Rectal smooth muscle tissue (tissue), 1 donor: Measurements from ENCODE around the gene DCLRE1A.

Experiments
- H3K27ac ChIP-seq: one replicate; pipeline ENCODE4 v1.7.0; 2013; ENCODE audit warnings: low read depth, low read length, inconsistent platforms
- H3K27me3 ChIP-seq: one replicate; pipeline ENCODE4 v1.7.0; 2013; ENCODE audit warnings: low read length; ENCODE audit not compliant: control insufficient read depth, insufficient read depth
- H3K36me3 ChIP-seq: one replicate; pipeline ENCODE4 v1.7.0; 2013; ENCODE audit warnings: low read length; ENCODE audit not compliant: control insufficient read depth, insufficient read depth
- H3K4me1 ChIP-seq: one replicate; pipeline ENCODE4 v1.7.0; 2013; ENCODE audit warnings: low read length; ENCODE audit not compliant: control insufficient read depth, insufficient read depth
- H3K4me3 ChIP-seq: one replicate; pipeline ENCODE4 v1.7.0; 2013; ENCODE audit warnings: low read length
- H3K9ac ChIP-seq: one replicate; pipeline ENCODE4 v1.7.0; 2013; ENCODE audit warnings: low read length

Gene DCLRE1A

DNA sequence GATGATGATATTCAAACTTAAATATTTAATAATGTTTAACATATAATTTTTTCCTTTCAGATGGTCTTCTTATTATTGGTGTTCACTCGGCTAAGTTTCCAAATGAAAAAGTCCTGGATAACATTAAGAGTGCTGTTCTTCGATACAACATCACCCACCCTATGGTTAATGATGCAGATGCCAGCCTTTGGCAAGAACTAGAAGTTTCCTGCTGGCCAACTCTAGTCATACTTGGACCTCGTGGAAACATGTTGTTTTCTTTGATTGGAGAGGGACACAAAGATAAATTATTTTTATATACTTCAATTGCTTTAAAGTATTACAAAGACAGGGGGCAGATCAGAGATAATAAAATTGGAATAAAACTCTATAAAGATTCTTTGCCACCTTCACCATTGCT, 22.6 kb upstream of the DCLRE1A start:
- H3K27me3 ChIP-seq = no peaks in the 10 kb centered on the region
- H3K4me1 ChIP-seq = no peaks in the 10 kb centered on the region
- no peak overlapping the region for H3K4me3 ChIP-seq
- no peak overlapping the region for H3K27ac ChIP-seq
- no peak overlapping the region for H3K9ac ChIP-seq
- no peaks in the 10 kb centered on the region for H3K36me3 ChIP-seq

DNA sequence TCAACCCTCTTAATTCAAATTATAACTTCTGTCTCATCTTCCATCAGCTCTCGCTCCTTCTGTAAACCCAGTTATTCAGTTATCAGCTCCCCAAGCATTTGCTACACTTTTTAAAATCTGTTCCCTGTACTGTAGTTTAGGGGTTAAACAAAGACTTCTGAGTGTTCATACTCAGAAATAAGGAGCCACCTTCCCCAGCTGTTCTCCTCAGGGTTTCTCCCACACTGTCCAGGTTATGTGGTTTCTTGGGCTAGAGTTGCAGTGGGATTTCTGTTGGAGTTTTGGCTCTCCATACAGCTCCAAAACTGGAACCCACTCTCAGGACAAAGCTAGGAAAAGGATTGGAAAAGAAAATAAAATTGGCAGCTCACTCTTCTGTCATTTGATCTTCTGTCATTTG, 21.3 kb upstream of the DCLRE1A start:
- H3K36me3 ChIP-seq = no peaks in the 10 kb centered on the region
- no peak overlapping the region for H3K9ac ChIP-seq
- no peaks in the 10 kb centered on the region for H3K4me1 ChIP-seq
- H3K27me3 ChIP-seq = no peaks in the 10 kb centered on the region
- H3K4me3 ChIP-seq = no peak overlapping the region
- no peak overlapping the region for H3K27ac ChIP-seq

GRCh38 chr10:113872139-113873030, 18.5 kb upstream of the DCLRE1A start:
- Histone ChIP-seq H3K27me3 (no peaks in the 10 kb centered on the region), H3K9ac (no peak overlapping the region), H3K4me3 (no peak overlapping the region), H3K36me3 (no peaks in the 10 kb centered on the region), H3K4me1 (no peaks in the 10 kb centered on the region), H3K27ac (no peak overlapping the region)

DNA sequence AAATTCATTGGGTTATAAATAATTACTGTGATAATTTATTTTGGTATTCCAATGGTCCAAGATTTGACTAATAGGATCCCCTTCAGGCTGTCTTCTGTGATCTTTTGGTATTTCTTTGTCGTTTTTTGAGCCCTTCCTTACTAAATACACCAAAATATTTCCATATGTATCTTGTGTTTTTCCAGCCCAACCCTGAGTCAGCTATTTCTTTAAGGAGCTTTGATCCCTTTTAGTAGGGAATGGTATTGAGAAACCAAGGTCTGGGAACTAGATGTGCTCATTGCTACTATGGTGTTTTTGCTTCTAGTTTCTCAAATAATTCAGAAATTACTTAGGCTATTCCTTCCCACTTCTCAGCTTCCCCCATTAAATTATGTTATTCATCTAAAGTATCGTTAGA, 15.9 kb upstream of the DCLRE1A start:
- no peaks in the 10 kb centered on the region for H3K36me3 ChIP-seq
- H3K27me3 ChIP-seq = no peaks in the 10 kb centered on the region
- peaks cover 2% of the 10 kb centered on the region for H3K4me1 ChIP-seq
- H3K27ac ChIP-seq = no peak overlapping the region
- H3K4me3 ChIP-seq = no peak overlapping the region
- no peak overlapping the region for H3K9ac ChIP-seq

DNA sequence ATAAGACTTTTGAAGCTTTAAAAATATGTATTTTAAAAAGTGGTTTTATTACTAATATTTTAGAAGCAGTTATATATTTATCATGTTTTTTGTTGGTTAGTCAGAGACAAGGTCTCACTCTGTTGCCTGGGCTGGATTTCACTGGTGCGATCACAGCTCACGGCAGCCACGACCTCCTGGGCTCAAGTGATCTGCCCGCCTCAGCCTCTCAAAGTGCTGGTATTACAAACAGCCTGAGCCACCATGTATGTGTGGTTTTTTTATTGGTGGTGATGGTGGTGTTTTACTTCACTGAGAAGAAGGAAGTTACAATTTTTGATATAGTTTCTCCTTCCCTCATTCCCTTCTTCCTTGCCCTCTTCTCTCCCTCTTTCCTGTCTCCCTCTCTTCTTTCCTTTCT, 14.0 kb upstream of the DCLRE1A start:
- no peaks in the 10 kb centered on the region for H3K36me3 ChIP-seq
- no peak overlapping the region for H3K9ac ChIP-seq
- H3K27ac ChIP-seq = no peak overlapping the region
- H3K4me1 ChIP-seq = peaks cover 2% of the 10 kb centered on the region
- no peaks in the 10 kb centered on the region for H3K27me3 ChIP-seq
- H3K4me3 ChIP-seq = no peak overlapping the region

GRCh38 chr10:113866551-113867394, 12.9 kb upstream of the DCLRE1A start:
- H3K4me3 ChIP-seq = no peak overlapping the region
- H3K27me3 ChIP-seq = no peaks in the 10 kb centered on the region
- no peaks in the 10 kb centered on the region for H3K36me3 ChIP-seq
- peaks cover 2% of the 10 kb centered on the region for H3K4me1 ChIP-seq
- H3K9ac ChIP-seq = no peak overlapping the region
- no peak overlapping the region for H3K27ac ChIP-seq

GRCh38 chr10:113865901-113866300, 12.0 kb upstream of the DCLRE1A start:
- peaks cover 2% of the 10 kb centered on the region for H3K4me1 ChIP-seq
- H3K9ac ChIP-seq = no peak overlapping the region
- H3K27ac ChIP-seq = no peak overlapping the region
- H3K27me3 ChIP-seq = no peaks in the 10 kb centered on the region
- H3K4me3 ChIP-seq = no peak overlapping the region
- no peaks in the 10 kb centered on the region for H3K36me3 ChIP-seq

GRCh38 chr10:113859261-113859660, 5.4 kb upstream of the DCLRE1A start:
- H3K27me3 ChIP-seq = no peaks in the 10 kb centered on the region
- H3K36me3 ChIP-seq = peaks cover 3% of the 10 kb centered on the region
- no peak overlapping the region for H3K27ac ChIP-seq
- H3K4me1 ChIP-seq = peaks cover 3% of the 10 kb centered on the region
- H3K9ac ChIP-seq = no peak overlapping the region
- H3K4me3 ChIP-seq = no peak overlapping the region

DNA sequence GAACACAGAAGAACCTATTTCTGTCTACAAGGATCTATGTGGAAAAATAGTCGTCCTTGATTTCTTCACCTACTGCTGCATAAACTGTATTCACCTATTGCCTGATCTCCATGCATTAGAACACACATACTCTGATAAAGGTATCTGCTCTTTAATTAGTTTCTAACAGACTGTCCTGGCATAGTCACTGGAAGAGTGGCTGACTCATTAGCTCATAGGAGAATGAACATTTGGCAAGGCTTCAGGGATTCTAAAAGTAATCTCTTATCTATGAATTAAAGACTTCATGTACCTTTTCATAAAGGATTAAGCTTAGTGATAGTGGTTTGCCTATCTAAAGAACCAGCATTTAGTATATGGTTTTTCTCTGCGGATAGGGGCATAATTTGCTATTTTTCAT, 4.7 kb upstream of the DCLRE1A start:
- H3K27me3 ChIP-seq = no peaks in the 10 kb centered on the region
- H3K4me1 ChIP-seq = peaks cover 4% of the 10 kb centered on the region
- H3K27ac ChIP-seq = no peak overlapping the region
- no peak overlapping the region for H3K4me3 ChIP-seq
- peaks cover 3% of the 10 kb centered on the region for H3K36me3 ChIP-seq
- H3K9ac ChIP-seq = no peak overlapping the region

- H3K4me3 ChIP-seq = no peak overlapping the region
- no peak overlapping the region for H3K9ac ChIP-seq
- H3K4me1 ChIP-seq = peaks cover 6% of the 10 kb centered on the region
- H3K27ac ChIP-seq = no peak overlapping the region
- peaks cover 3% of the 10 kb centered on the region for H3K36me3 ChIP-seq
- H3K27me3 ChIP-seq = no peaks in the 10 kb centered on the region
These were observed 3.3 kb upstream of the DCLRE1A start for GRCh38 chr10:113857210-113857609.

GRCh38 chr10:113856563-113856962, 2.7 kb upstream of the DCLRE1A start:
- Histone ChIP-seq H3K4me1 (peaks cover 6% of the 10 kb centered on the region), H3K4me3 (no peak overlapping the region), H3K36me3 (peaks cover 3% of the 10 kb centered on the region), H3K27me3 (no peaks in the 10 kb centered on the region), H3K27ac (no peak overlapping the region), H3K9ac (no peak overlapping the region)

DNA sequence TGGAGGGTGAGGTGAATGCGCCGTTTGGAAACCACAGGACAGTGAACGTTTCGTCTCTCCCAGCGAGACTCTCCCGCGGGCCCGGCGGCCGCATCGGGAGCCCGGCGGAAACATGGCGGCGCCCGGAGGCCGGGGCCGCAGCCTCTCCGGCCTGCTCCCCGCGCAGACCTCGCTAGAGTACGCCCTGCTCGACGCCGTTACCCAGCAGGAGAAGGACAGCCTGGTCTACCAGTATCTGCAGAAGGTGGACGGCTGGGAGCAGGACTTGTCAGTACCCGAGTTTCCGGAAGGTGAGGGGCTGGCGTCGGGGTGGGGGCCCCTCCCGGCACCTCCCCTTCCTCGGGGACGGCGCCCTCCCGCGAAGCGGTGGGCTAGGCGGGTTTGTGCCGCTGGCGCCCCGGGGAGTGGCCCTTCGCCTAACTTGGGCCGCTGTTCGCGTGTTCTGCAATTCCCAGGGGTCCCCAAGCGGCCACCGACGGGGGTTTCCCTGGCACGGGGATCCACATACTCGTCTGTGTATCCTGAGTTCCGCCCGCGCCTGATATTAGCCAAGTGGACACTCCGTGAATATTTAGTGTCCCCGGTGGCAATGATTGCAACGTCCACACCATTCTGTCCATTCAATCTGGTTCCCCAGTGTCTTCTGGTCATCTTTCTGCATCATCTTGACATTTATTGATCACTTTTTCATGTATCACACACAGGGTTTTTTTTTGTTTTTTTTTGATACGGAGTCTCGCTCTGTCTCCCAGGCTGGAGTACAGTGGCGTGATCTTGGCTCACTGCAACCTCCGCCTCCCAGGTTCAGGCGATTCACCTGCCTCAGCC, 1.1 kb upstream of the DCLRE1A start:
- peaks cover 6% of the 10 kb centered on the region for H3K4me1 ChIP-seq
- no peaks in the 10 kb centered on the region for H3K27me3 ChIP-seq
- peaks cover 3% of the 10 kb centered on the region for H3K36me3 ChIP-seq
- peak overlapping the region; percentile 66 for H3K9ac ChIP-seq
- peak overlapping the region; percentile 92 for H3K27ac ChIP-seq
- peak overlapping the region; percentile 81 for H3K4me3 ChIP-seq
